GM18526 (cell line): ENCODE results near the gene ADGRB2.

Source experiments
- POLR2A ChIP-seq: IDR thresholded peaks from 3 replicates; pipeline ENCODE4 v1.6.1; 2011; ENCODE audit not compliant: insufficient read length; ENCODE audit errors: extremely low read depth

Gene ADGRB2

GRCh38 chr1:31687601-31688000 lies 76.5 kb downstream of the ADGRB2 start:
- TF ChIP-seq POLR2A, result no peak

- TF ChIP-seq POLR2A, result no peak
Observed at GRCh38 chr1:31685795-31686194, 78.3 kb downstream of the ADGRB2 start.

DNA sequence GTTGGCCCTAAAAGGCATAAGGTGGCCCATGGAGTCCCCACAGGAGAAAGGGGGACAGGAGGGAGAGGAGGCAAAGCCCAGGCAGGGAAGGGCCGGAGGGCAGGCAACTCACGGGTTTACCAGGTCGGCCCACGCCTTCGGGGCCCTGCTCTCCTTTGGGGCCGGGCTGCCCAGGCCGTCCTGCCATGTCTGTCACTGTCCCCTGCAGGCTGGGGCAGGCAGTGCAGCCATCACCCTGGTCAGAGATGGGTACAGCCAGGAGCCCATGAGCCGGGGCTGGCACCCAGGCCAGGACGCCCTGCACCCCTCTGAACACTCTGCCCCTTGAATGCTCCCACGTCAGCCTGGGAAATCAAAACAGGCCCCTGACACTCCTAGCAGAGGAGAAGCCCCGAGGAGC lies 80.1 kb downstream of the ADGRB2 start:
- no peak for TF ChIP-seq POLR2A

- TF ChIP-seq POLR2A, result no peak
Observed at GRCh38 chr1:31681415-31681814, 82.7 kb downstream of the ADGRB2 start.

DNA sequence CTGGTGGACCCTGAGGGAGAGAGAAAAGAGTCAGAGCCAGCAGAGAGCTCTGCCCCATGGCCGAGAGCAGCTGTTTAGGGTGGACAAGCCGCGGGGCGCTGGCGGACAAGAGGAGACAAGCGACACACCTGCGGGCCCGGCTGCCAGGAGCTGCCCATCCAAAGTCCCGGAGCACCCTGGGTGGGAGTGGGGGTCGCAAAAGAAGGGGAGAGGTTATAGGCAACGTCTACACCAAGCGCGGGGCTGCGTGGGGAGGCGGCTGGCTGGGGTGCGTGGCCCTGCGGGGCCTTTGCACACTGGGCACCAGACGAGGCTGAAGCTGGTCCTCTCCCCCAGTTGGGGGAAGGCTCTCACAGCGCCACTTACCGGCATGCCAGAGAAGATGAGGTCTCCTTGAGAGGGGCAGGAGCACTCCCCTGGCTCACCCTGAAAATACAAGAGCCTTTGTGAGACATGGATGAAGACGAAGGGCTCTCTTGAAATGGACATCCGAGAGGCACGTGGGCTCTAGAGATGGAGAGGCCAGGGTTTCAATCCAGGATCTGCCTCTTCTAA lies 84.4 kb downstream of the ADGRB2 start:
- TF ChIP-seq POLR2A, result no peak

DNA sequence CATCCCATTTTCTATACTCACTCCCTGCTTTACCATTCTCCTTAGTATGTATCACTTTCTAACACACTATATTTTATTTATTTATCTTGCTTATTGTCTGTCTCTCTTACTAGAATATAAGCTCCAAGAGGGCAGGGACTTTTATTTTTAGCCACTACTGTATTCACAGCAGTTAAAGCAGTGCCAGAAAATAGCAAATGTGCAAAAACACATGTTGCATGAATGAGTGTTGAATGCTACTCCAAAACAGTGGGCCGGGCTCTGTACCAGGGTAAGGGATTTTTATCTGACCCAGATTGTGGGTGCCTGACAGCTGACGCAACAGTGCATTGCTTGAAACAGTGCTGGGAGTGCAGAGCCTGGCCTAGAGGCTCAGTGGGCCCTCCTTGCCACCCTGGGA lies 85.0 kb downstream of the ADGRB2 start:
- TF ChIP-seq POLR2A, result no peak

DNA sequence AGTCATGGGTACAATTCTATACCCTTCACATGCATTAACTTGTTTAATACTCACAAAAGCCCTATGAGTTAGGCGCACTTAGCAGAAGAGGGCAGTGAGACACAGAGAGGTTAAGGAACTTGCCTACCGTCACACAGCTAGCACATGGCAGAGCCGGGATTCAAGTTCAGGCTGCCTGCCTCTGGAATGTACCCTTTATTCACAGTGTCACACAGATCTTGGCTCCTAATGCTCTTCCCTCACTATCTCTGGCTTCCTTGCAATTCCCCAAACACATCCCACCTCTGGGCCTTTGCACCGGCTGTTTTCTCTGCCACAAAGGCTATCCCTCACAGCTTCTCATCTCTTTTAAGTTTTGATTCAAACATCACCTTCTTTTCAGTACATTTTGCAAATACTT lies 85.5 kb downstream of the ADGRB2 start:
- TF ChIP-seq POLR2A, result no peak

DNA sequence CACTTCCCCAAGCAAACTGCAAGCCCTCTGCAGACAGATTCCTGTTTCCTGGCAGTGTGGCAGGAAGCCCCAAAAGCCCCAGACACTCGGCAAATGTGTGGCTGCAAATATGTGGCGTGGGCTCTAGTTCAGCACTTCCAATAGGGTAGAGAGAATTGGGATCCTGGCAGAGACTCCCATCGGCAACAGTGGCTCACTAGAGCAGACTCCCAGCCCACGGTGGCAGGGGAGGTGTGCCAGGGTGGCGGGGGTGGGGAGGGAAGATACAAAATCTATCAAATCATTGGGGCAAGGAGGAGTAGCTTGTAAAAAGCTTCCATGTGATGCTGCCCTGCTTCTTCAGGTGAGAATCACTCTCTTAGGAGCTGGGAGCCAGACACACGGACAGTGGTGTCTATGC lies 86.2 kb downstream of the ADGRB2 start:
- no peak for TF ChIP-seq POLR2A

DNA sequence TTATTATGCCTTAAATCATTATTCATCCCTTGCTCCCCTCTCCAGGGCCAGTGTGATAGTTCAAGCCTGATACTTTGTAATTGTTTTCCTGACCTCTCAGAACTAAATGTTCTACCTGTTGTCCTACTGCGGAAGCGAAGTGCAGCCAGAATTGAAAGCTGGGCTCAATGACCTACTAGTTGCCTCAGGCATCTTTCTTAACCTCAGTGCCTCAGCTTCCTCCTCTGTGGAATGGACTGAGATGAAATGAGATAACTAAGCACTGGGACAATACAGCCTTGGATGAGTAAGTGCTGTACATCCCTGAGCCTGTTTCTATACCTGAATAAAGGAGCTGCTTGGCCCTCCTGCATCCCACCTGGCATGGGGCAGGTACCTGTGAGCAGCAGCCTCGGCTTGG lies 86.7 kb downstream of the ADGRB2 start:
- TF ChIP-seq POLR2A, result no peak
